Panc1 (cell line): ENCODE data around the gene LAMB3.

Experiments used
- CTCF ChIP-seq: fragments of 450-650 bp; IDR thresholded peaks from 2 replicates; pipeline ENCODE4 v1.5.1; 2017; ENCODE audit warnings: mild to moderate bottlenecking
- POLR2AphosphoS5 ChIP-seq: IDR thresholded peaks from 2 replicates; pipeline ENCODE4 v1.6.1; 2012; ENCODE audit warnings: mild to moderate bottlenecking, low read depth, low read length, moderate library complexity
- REST ChIP-seq, 2 experiments: IDR thresholded peaks; 2 replicates each; pipeline ENCODE4 v1.6.1; 2011 to 2012; ENCODE audit warnings: low read depth in 2 of 2, control low read depth in 1 of 2, low read length in 1 of 2, mild to moderate bottlenecking in 1 of 2, moderate library complexity in 1 of 2; ENCODE audit not compliant: insufficient read depth in 1 of 2
- SIN3A ChIP-seq: IDR thresholded peaks from 2 replicates; pipeline ENCODE4 v1.6.1; 2012; ENCODE audit warnings: low read depth, mild to moderate bottlenecking, low read length, moderate library complexity, borderline replicate concordance; ENCODE audit not compliant: insufficient read depth
- TCF7L2 ChIP-seq: IDR thresholded peaks from 2 replicates; pipeline ENCODE4 v1.6.1; 2011; ENCODE audit warnings: mild to moderate bottlenecking, low read depth, low read length, inconsistent platforms

GRCh38 chr1:209696673-209697072, 44.4 kb upstream of the LAMB3 start:
- TF ChIP-seq POLR2AphosphoS5 = no peak
- no peak for TF ChIP-seq CTCF
- no peak for TF ChIP-seq REST (IDR thresholded peaks at IDR 0.05; ENCODE audit: insufficient read depth in 1 of 2, low read depth in 2 of 2, low read length in 1 of 2)
- TF ChIP-seq SIN3A = no peak
- TF ChIP-seq TCF7L2 = no peak
